Vagina (tissue), 2 donors: ENCODE results near the gene LDLRAD4.

Source experiments
- CTCF ChIP-seq, 3 experiments: fragments of 450-650 bp in 2 of 3; fragments of 200-600 bp in 1 of 3; sonication (generic) in 1 of 3; IDR thresholded peaks; one replicate each; pipeline ENCODE4 v1.5.1; 2017 to 2019; ENCODE audit warnings: antibody characterized with exemption in 3 of 3, mild to moderate bottlenecking in 2 of 3, moderate library complexity in 2 of 3
- POLR2A ChIP-seq, 2 donors: fragments of 450-650 bp; IDR thresholded peaks; one replicate each; pipeline ENCODE4 v1.6.1; 2017; ENCODE audit warnings: antibody characterized with exemption in 2 of 2, mild to moderate bottlenecking in 2 of 2, moderate library complexity in 2 of 2
- POLR2AphosphoS5 ChIP-seq, 2 donors: sonication (generic); formaldehyde crosslinking; IDR thresholded peaks; one replicate each; pipeline ENCODE4 v1.9.0; 2017; ENCODE audit warnings: antibody characterized with exemption in 2 of 2, mild to moderate bottlenecking in 2 of 2, low read depth in 1 of 2; ENCODE audit not compliant: insufficient read depth in 1 of 2

GRCh38 chr18:13513481-13513880 lies 294.9 kb downstream of the LDLRAD4 start:
- TF ChIP-seq CTCF (IDR thresholded peaks at IDR 0.05) (no peak), POLR2A (IDR thresholded peaks at IDR 0.05) (no peak), POLR2AphosphoS5 (IDR thresholded peaks at IDR 0.05; ENCODE audit: insufficient read depth in 1 of 2, low read depth in 1 of 2) (no peak)
